Left lung (tissue), 10 donors: ENCODE results near the gene RHBDL3. TPM values are rescaled to one million over a fixed set of nuclear protein-coding genes. Genes with fewer than 3 reads are reported as not detected.

ENCODE experiments used
- ATAC-seq: fragments of 200-7000 bp; cut with Tn5 transposase; one replicate; pipeline ENCODE4 v1.9.1; 2020; ENCODE audit warnings: moderate library complexity
- DNase-seq, 4 donors: peaks; one replicate each; pipeline ENCODE4 v3.0.0-alpha.2; 2013 to 2020
- H3K27ac ChIP-seq, 2 donors: fragments of 200-600 bp; sonication (generic) in 1 of 2; one replicate each; pipeline versions ENCODE4 v1.5.0 to v1.8.0; 2020 to 2021
- H3K27me3 ChIP-seq, 2 donors: fragments of 200-600 bp; sonication (generic) in 1 of 2; one replicate each; pipeline versions ENCODE4 v1.5.0 to v1.8.0; 2020 to 2021
- H3K36me3 ChIP-seq, 2 donors: fragments of 200-600 bp; sonication (generic) in 1 of 2; one replicate each; pipeline versions ENCODE4 v1.5.0 to v1.8.0; 2020 to 2021
- H3K4me1 ChIP-seq, 2 donors: fragments of 200-600 bp; one replicate each; pipeline ENCODE4 v1.8.0; 2021
- H3K4me3 ChIP-seq, 2 donors: fragments of 200-600 bp; sonication (generic) in 1 of 2; one replicate each; pipeline versions ENCODE4 v1.5.0 to v1.8.0; 2020 to 2021; ENCODE audit warnings: mild to moderate bottlenecking in 1 of 2
- H3K9me3 ChIP-seq, 2 donors: fragments of 200-600 bp; sonication (generic) in 1 of 2; one replicate each; pipeline versions ENCODE4 v1.5.0 to v1.8.0; 2020 to 2021
- intact Hi-C, 2 donors: fragments of 100-400 bp; cut with DNase I; formaldehyde crosslinking; loops; one replicate each; pipeline versions ENCODE4 v1.11.2 to v1.14.2; 2022
- polyA plus RNA-seq, 6 donors: library from polyadenylated mRNA; unstranded; fragments of 120-200 nt; gene quantifications; one replicate each; pipeline ENCODE4 v1.2.1, GENCODE V29; 2013; ENCODE audit not compliant: insufficient read length in 6 of 6
- total RNA-seq, 2 donors: library from RNA; stranded (reverse); fragmentation: NEBNext Ultra II Directional; extraction: Animal tissue kit (Norgen Biotek cat#: 25700); gene quantifications; one replicate each; pipeline ENCODE4 v1.2.1, GENCODE V29; 2021
- TF ChIP-seq, protein P1 (sequence below), 2 donors: fragments of 200-600 bp; sonication (generic) in 1 of 2; IDR thresholded peaks; one replicate each; pipeline versions ENCODE4 v1.5.0 to v1.8.0; 2021; ENCODE audit warnings: antibody characterized with exemption in 2 of 2
- donor health status: DM: no; HTN: yes; CAD: no.
- donor health status: DM: no; HTN: no; CAD: no.

The RHBDL3 gene
- total and polyA plus RNA-seq, 8 donors = 0.26 to 2.2 (median 1.6) TPM

- Histone ChIP-seq H3K4me3 (peak overlapping the region; percentile 44 to 48), H3K27ac (no peak overlapping the region), H3K4me1 (peaks cover 18 to 25% of the 10 kb centered on the region in 2 donors), H3K27me3 (peaks cover 16 to 91% of the 10 kb centered on the region in 2 donors), H3K36me3 (no peaks in the 10 kb centered on the region), H3K9me3 (no peaks in the 10 kb centered on the region)
- peak; percentile 33 for ATAC-seq
- peak in 1 of 4 donors; percentile 78 for DNase-seq
- TF ChIP-seq, protein P1, sequence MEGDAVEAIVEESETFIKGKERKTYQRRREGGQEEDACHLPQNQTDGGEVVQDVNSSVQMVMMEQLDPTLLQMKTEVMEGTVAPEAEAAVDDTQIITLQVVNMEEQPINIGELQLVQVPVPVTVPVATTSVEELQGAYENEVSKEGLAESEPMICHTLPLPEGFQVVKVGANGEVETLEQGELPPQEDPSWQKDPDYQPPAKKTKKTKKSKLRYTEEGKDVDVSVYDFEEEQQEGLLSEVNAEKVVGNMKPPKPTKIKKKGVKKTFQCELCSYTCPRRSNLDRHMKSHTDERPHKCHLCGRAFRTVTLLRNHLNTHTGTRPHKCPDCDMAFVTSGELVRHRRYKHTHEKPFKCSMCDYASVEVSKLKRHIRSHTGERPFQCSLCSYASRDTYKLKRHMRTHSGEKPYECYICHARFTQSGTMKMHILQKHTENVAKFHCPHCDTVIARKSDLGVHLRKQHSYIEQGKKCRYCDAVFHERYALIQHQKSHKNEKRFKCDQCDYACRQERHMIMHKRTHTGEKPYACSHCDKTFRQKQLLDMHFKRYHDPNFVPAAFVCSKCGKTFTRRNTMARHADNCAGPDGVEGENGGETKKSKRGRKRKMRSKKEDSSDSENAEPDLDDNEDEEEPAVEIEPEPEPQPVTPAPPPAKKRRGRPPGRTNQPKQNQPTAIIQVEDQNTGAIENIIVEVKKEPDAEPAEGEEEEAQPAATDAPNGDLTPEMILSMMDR (IDR thresholded peaks at IDR 0.05) = no peak
- intact Hi-C loops = no loop called here
Measured at GRCh38 chr17:32266389-32267301, 1.0 kb downstream of the RHBDL3 start.

DNA sequence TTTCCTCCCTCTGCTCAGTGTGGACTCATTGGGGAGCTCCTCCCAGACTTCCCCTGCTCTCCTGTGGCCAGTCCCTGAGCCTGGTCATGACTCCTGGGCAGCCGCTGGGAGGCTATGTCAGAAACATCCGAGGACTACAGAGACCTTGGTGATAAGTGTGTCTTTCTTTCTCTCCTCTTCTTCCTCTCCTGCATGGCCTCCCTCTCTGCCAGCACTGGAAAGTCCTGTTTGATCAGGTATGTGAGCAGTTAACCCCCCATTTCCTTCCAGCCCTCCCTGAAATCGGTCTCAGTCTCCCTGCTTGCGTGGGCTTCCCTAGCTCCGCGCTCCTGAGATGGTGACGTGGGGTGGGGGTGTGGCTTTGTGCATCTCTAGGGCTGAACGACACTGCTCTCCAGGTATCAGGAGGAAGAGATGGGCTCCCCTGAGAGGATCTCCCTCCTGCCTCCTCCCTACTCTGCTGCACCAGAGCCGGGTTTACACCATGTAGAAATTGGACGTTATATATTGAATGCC lies 2.1 kb downstream of the RHBDL3 start:
- Histone ChIP-seq H3K27me3 (peaks cover 16 to 95% of the 10 kb centered on the region in 2 donors), H3K36me3 (no peaks in the 10 kb centered on the region), H3K4me1 (peaks cover 18 to 25% of the 10 kb centered on the region in 2 donors), H3K4me3 (no peak overlapping the region), H3K27ac (no peak overlapping the region), H3K9me3 (no peaks in the 10 kb centered on the region)
- DNase-seq (no peak), ATAC-seq (peak; percentile 59)
- intact Hi-C loops = no loop called here
- TF ChIP-seq, protein P1 (IDR thresholded peaks at IDR 0.05) = no peak

- intact Hi-C loops = no loop called here
- Histone ChIP-seq H3K4me1 (peaks cover 18 to 25% of the 10 kb centered on the region in 2 donors), H3K27ac (no peak overlapping the region), H3K4me3 (no peak overlapping the region), H3K9me3 (no peaks in the 10 kb centered on the region), H3K36me3 (no peaks in the 10 kb centered on the region), H3K27me3 (peaks cover 16 to 94% of the 10 kb centered on the region in 2 donors)
- TF ChIP-seq, protein P1 (IDR thresholded peaks at IDR 0.05) = no peak
- no peak for ATAC-seq
- no peak for DNase-seq
Measured at GRCh38 chr17:32268734-32269288, 3.2 kb downstream of the RHBDL3 start.

DNA sequence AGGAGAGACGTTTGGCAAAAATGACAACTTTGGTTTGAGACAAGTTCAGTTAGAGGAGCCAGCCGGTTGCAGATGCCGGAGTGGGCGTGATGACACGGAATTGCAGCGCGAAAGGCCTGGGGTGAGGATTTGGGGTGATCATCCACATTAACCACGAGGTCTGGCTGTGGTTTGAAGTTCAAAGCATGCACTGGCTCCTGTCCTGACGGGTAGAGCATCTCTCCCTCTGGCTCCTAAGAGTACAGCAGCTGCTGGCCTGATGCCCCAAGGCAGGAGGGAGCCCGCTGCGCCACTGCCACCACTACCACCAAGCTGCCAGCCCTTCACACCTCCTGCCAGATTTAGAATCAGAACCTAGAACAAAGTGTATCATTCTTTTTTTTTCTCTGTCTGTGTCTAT lies 3.7 kb downstream of the RHBDL3 start:
- ATAC-seq = no peak
- peaks cover 16 to 94% of the 10 kb centered on the region in 2 donors for H3K27me3 ChIP-seq
- intact Hi-C loops = no loop called here

More for the DNA sequence above, 3.7 kb downstream of the RHBDL3 start:
- Histone ChIP-seq H3K36me3 (no peaks in the 10 kb centered on the region), H3K27ac (no peak overlapping the region), H3K9me3 (no peaks in the 10 kb centered on the region), H3K4me1 (peaks cover 18 to 25% of the 10 kb centered on the region in 2 donors), H3K4me3 (no peak overlapping the region)
- TF ChIP-seq, protein P1 (IDR thresholded peaks at IDR 0.05) = no peak
- no peak for DNase-seq
